ENCODE data around the gene HDLBP.
A peak's percentile ranks its signal among the peaks of the same experiment; 100 is the strongest.

The HDLBP gene

DNA sequence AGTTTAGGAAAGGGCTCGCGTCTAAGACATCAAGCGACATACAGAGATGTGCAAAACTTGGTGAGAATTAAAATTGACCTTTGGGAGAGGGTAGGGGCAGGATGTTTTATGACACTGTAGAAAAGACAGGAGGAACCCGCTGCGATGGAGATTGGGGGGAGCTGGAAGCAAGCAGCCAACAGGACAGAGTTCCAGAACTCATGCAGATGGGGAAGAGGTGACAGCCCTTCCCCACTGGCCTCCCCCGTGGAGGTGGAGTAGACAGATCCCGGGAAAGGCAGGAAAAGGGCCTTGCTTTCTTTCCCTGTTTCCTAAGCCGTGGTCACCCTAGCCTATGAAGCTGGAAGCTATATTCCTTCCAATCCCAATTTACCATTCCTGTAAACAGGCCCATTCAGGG lies 87.9 kb downstream of the HDLBP start:
- no peak overlapping the region for H3K4me3 ChIP-seq (ENCODE audit: low read length)
- no peak for DNase-seq (ENCODE audit: low read depth)
- TF ChIP-seq, protein P1, sequence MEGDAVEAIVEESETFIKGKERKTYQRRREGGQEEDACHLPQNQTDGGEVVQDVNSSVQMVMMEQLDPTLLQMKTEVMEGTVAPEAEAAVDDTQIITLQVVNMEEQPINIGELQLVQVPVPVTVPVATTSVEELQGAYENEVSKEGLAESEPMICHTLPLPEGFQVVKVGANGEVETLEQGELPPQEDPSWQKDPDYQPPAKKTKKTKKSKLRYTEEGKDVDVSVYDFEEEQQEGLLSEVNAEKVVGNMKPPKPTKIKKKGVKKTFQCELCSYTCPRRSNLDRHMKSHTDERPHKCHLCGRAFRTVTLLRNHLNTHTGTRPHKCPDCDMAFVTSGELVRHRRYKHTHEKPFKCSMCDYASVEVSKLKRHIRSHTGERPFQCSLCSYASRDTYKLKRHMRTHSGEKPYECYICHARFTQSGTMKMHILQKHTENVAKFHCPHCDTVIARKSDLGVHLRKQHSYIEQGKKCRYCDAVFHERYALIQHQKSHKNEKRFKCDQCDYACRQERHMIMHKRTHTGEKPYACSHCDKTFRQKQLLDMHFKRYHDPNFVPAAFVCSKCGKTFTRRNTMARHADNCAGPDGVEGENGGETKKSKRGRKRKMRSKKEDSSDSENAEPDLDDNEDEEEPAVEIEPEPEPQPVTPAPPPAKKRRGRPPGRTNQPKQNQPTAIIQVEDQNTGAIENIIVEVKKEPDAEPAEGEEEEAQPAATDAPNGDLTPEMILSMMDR (conservative IDR thresholded peaks at IDR 0.05; ENCODE audit: low read length): no peak

DNA sequence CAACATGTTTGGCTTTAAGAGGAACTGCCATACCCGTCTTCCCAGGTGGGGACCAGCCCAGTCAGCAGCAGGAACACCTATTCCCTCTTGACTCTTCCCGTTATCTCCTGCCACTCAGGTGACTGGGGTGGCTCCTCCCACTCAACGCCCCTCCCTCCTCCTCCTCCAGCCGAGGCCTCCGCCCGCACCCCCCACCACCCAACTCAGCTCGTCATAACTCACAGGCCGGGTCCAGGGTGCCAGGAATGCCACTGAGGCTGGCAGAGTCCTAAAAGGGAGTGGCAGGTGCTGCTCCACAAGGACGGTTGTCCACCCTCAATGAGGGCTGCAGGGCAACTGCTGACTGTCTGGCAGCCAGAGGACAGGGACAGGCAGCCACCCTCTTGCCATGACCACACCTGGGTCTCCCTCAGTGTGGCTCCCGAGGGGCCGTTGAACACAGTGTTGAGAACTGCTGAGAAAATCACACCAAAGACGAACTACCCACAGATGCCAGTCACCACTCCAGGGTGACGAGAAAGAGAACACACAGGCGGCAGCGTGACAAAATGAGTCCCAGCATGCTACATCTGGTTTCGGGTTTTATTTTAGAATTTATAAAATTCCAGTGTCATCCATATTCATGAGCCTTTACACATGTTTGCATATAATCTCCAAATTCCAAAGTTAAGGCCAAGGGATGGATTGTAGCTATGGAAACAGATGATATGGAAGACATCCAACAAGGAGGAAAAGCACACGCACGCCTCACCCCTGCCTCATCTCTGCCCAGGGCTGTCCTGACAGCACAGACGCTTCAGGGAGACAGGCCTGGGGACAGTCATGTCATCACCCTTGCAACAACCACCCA lies 88.5 kb downstream of the HDLBP start:
- TF ChIP-seq, protein P1 (conservative IDR thresholded peaks at IDR 0.05; ENCODE audit: low read length): no peak
- no peak for DNase-seq (ENCODE audit: low read depth)
- H3K4me3 ChIP-seq (ENCODE audit: low read length): no peak overlapping the region

DNA sequence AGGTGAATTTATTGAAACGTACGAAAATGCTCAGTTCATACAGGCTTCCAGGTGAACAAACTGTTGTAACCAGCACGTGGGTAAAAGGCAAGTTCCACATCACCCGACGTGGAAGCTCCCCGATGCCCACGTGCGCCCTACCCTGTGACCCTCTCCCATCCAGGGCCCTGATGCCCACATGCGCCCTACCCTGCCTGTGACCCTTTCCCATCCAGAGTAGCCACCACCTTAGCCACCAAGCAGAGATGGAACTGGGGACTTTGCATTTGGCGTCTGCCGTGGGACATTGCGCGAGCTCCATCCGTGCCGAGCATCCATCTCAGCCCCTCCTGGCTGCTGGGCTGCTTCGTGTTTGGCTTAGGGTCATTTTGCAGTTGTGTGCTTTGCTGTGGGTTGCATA lies 89.5 kb downstream of the HDLBP start:
- DNase-seq (ENCODE audit: low read depth): no peak

DNA sequence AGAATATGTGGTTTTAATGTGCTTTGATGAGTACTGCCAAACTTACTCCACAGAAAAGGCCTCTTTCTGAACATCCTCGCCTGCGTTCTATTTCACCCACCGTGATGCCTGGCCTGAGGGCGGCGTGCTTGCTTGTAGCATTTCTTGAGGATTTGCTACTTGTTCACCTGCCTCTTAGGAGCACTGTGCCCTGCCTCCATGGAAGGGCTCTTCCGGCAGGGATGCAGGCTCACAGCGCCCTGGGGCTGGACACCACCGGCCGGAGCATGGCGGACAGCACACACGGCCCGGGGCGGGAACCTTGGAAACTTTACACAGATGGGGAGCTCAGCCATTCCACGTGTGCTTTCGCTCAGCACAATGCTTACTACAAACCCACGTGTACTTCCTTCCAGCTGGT lies 89.9 kb downstream of the HDLBP start:
- H3K4me3 ChIP-seq (ENCODE audit: low read length): no peak overlapping the region
- TF ChIP-seq, protein P1 (conservative IDR thresholded peaks at IDR 0.05; ENCODE audit: low read length): no peak
- no peak for DNase-seq (ENCODE audit: low read depth)

More for the DNA sequence above, 89.5 kb downstream of the HDLBP start:
- H3K4me3 ChIP-seq (ENCODE audit: low read length): no peak overlapping the region
- TF ChIP-seq, protein P1 (conservative IDR thresholded peaks at IDR 0.05; ENCODE audit: low read length): no peak

DNA sequence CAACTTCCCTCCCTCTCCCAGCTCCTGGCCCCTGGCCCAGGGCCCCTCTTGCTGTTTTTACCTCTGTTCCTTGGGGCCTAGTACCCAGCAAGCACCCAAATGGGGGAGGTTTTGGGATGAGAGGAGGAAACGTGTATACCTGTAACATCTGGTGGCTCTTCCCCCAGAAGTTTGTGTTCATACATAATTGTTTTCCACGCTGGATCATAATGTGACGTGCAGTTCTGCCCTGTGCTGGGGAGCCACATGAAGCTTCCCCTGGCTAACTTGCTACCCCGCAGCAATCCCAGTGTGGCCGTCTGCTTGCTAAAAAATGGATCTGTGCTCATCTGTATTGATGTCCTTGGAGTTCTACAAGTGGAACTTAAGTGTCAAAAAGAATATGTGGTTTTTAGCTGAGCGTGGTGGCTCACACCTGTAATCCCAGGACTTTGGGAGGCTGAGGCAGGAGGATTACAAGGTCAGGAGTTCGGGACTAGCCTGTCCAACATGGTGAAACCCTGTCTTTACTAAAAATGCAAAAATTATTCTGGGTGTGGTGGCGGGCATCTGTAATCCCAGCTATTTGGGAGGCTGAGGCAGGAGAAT lies 90.5 kb downstream of the HDLBP start:
- no peak overlapping the region for H3K4me3 ChIP-seq (ENCODE audit: low read length)
- TF ChIP-seq, protein P1 (conservative IDR thresholded peaks at IDR 0.05; ENCODE audit: low read length): no peak
- DNase-seq (ENCODE audit: low read depth): no peak

DNA sequence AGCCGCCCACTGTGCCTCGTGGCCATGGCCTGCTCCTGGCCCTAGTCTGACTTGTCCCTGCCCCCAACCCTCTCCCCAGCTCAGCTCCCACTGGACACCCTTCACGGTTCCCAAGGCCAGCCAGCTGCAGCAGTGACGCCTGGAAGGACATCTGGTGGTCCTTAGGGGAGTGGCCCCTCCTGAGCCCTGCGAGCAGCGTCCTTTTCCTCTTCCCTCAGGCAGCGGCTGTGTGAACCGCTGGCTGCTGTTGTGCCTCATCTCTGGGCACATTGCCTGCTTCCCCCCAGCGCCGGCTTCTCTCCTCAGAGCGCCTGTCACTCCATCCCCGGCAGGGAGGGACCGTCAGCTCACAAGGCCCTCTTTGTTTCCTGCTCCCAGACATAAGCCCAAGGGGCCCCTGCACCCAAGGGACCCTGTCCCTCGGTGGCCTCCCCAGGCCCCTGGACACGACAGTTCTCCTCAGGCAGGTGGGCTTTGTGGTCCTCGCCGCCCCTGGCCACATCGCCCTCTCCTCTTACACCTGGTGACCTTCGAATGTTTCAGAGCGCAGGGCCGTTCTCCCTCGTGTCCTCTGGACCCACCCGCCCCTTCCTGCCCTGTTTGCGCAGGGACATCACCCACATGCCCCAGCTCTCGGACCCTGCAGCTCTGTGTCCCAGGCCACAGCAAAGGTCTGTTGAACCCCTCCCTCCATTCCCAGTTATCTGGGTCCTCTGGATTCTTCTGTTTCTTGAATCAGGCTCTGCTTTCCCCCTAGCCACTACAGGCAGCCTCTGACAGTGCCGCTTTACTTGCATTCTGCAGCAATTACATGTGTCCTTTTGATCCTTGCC lies 91.2 kb downstream of the HDLBP start:
- DNase-seq (ENCODE audit: low read depth): peak; percentile 54
- H3K4me3 ChIP-seq (ENCODE audit: low read length): no peak overlapping the region
- TF ChIP-seq, protein P1 (conservative IDR thresholded peaks at IDR 0.05; ENCODE audit: low read length): no peak

Measured in AG10803 (cell line).